H1 (cell line): ENCODE data around the gene AGAP1. TPM values are rescaled to one million over a fixed set of nuclear protein-coding genes. Genes with fewer than 3 reads are reported as not detected.

Experiments
- CTCF ChIA-PET: fragments of 300-600 bp; sonication (Branson Sonifier 250); formaldehyde crosslinking; loops from one replicate; lab custom pipeline; 2021; ENCODE audit not compliant: partially characterized antibody; lab: Charles Lee
- POLR2A ChIA-PET: fragments of 300-600 bp; sonication (Branson Sonifier 250); formaldehyde crosslinking; loops from one replicate; lab custom pipeline; 2021; ENCODE audit warnings: inconsistent platforms; ENCODE audit not compliant: partially characterized antibody; lab: Charles Lee
- DNase-seq, 2 experiments: peaks; one replicate each; pipeline versions ENCODE4 v3.0.0 to v3.0.0-alpha.2; 2010 to 2022; ENCODE audit warnings: low spot score in 2 of 2, low read depth in 1 of 2, mixed read lengths in 1 of 2
- FAIRE-seq: peaks from 2 replicates; lab custom pipeline; 2011; peaks lifted over from hg19 to GRCh38; lab: Jason Lieb, UNC
- H2AFZ ChIP-seq: 2 replicates; pipeline ENCODE4 v1.8.1; 2012; ENCODE audit warnings: low read length, inconsistent platforms
- H2AK5ac ChIP-seq: 2 replicates; pipeline ENCODE4 v1.6.1; 2013; ENCODE audit warnings: low read depth, low read length
- H2BK120ac ChIP-seq: replicated peaks from 2 replicates; pipeline ENCODE3; 2013; ENCODE audit warnings: low read depth, low read length, inconsistent platforms
- H2BK12ac ChIP-seq: 2 replicates; pipeline ENCODE4 v1.6.1; 2013; ENCODE audit warnings: low read depth, low read length
- H2BK15ac ChIP-seq: 2 replicates; pipeline ENCODE4 v1.6.1; 2013; ENCODE audit warnings: low read length
- H2BK20ac ChIP-seq: 2 replicates; pipeline ENCODE4 v1.6.1; 2013; ENCODE audit warnings: low read length
- H2BK5ac ChIP-seq: 2 replicates; pipeline ENCODE4 v1.6.1; 2013; ENCODE audit warnings: low read depth, low read length
- H3K14ac ChIP-seq: 2 replicates; pipeline ENCODE4 v1.6.1; 2013; ENCODE audit warnings: inconsistent platforms; ENCODE audit not compliant: insufficient read length
- H3K18ac ChIP-seq: 2 replicates; pipeline ENCODE4 v1.6.1; 2013; ENCODE audit warnings: low read length; ENCODE audit errors: extremely low read depth
- H3K23ac ChIP-seq: 2 replicates; pipeline ENCODE4 v1.6.1; 2013; ENCODE audit warnings: inconsistent platforms; ENCODE audit not compliant: insufficient read length
- H3K23me2 ChIP-seq: 2 replicates; pipeline ENCODE4 v1.6.1; 2013; ENCODE audit warnings: low read depth, low read length
- H3K27ac ChIP-seq: 2 replicates; pipeline ENCODE4 v1.6.1; 2011; ENCODE audit warnings: low read depth, low read length, inconsistent platforms
- H3K27me3 ChIP-seq, 4 experiments: replicated peaks in 1 of 4; 1 replicate in 1 of 4; 2 replicates in 3 of 4; pipeline versions ENCODE4 v1.6.1 to v1.8.1; 2011 to 2013; ENCODE audit warnings: low read length in 3 of 4, mild to moderate bottlenecking in 3 of 4, inconsistent platforms in 2 of 4, mixed read lengths in 2 of 4, moderate library complexity in 1 of 4; ENCODE audit not compliant: control insufficient read depth in 3 of 4, insufficient read depth in 3 of 4; ENCODE audit errors: extremely low read depth in 1 of 4
- H3K36me3 ChIP-seq, 4 experiments: 2 replicates each; pipeline versions ENCODE4 v1.6.1 to v1.8.1; 2011 to 2013; ENCODE audit warnings: mild to moderate bottlenecking in 4 of 4, low read length in 3 of 4, moderate library complexity in 2 of 4, control low read depth in 1 of 4, inconsistent platforms in 1 of 4; ENCODE audit not compliant: insufficient read depth in 4 of 4, control insufficient read depth in 2 of 4
- H3K4ac ChIP-seq: replicated peaks from 2 replicates; pipeline ENCODE3; 2013; ENCODE audit warnings: low read length, low read depth, mixed read lengths, inconsistent platforms; ENCODE audit not compliant: insufficient read length
- H3K4me1 ChIP-seq, 4 experiments: replicated peaks in 1 of 4; 1 replicate in 1 of 4; 2 replicates in 3 of 4; pipeline versions ENCODE4 v1.6.1 to v1.8.1; 2011 to 2013; ENCODE audit warnings: low read length in 3 of 4, inconsistent platforms in 2 of 4, mixed read lengths in 1 of 4; ENCODE audit not compliant: insufficient read depth in 4 of 4, control insufficient read depth in 3 of 4
- H3K4me2 ChIP-seq, 2 experiments: 2 replicates each; pipeline versions ENCODE4 v1.6.1 to v1.8.1; 2011 to 2013; ENCODE audit warnings: low read depth in 2 of 2, low read length in 2 of 2, control low read depth in 1 of 2, inconsistent platforms in 1 of 2, mild to moderate bottlenecking in 1 of 2; ENCODE audit not compliant: insufficient read depth in 1 of 2
- H3K4me3 ChIP-seq, 4 experiments: fragments of 200-600, 300-600 bp in 1 of 4; sonication (generic), shearing (Covaris generic), sonication (Bioruptor Twin) in 1 of 4; 2 replicates each; pipeline versions ENCODE4 v1.5.1 to v1.8.1; 2011 to 2016; ENCODE audit warnings: low read length in 4 of 4, low read depth in 3 of 4, control low read depth in 2 of 4, inconsistent platforms in 2 of 4, mild to moderate bottlenecking in 2 of 4, mixed read lengths in 1 of 4, moderate library complexity in 1 of 4; ENCODE audit not compliant: insufficient read depth in 2 of 4; ENCODE audit errors: extremely low read depth in 1 of 4
- H3K56ac ChIP-seq: replicated peaks from 2 replicates; pipeline ENCODE3; 2013; ENCODE audit warnings: low read depth, mild to moderate bottlenecking, mixed read lengths, low read length, inconsistent platforms; ENCODE audit not compliant: insufficient read length
- H3K79me1 ChIP-seq: 2 replicates; pipeline ENCODE4 v1.6.1; 2013; ENCODE audit warnings: low read depth, low read length, control low read depth
- H3K79me2 ChIP-seq, 2 experiments: 2 replicates each; pipeline versions ENCODE4 v1.6.1 to v1.8.1; 2012 to 2013; ENCODE audit warnings: low read length in 2 of 2, mild to moderate bottlenecking in 2 of 2, inconsistent platforms in 1 of 2; ENCODE audit not compliant: insufficient read depth in 2 of 2, control insufficient read depth in 1 of 2
- H3K9ac ChIP-seq, 4 experiments: replicated peaks in 1 of 4; 1 replicate in 1 of 4; 2 replicates in 3 of 4; pipeline versions ENCODE4 v1.6.1 to v1.8.1; 2011 to 2013; ENCODE audit warnings: low read depth in 3 of 4, low read length in 3 of 4, control low read depth in 2 of 4, mild to moderate bottlenecking in 2 of 4, moderate library complexity in 2 of 4, inconsistent platforms in 1 of 4; ENCODE audit errors: extremely low read depth in 1 of 4
- H3K9me3 ChIP-seq, 2 experiments: 2 replicates each; pipeline versions ENCODE4 v1.6.1 to v1.8.1; 2012 to 2013; ENCODE audit warnings: mild to moderate bottlenecking in 2 of 2, moderate library complexity in 2 of 2, control low read depth in 1 of 2, inconsistent platforms in 1 of 2, low read depth in 1 of 2, low read length in 1 of 2, mixed read lengths in 1 of 2; ENCODE audit not compliant: insufficient read depth in 2 of 2
- H4K20me1 ChIP-seq, 2 experiments: replicated peaks in 1 of 2; 2 replicates each; pipeline versions ENCODE3 to v1.8.1; 2011 to 2013; ENCODE audit warnings: inconsistent platforms in 2 of 2, low read length in 2 of 2, mild to moderate bottlenecking in 1 of 2; ENCODE audit not compliant: insufficient read depth in 2 of 2, control insufficient read depth in 1 of 2
- H4K5ac ChIP-seq: 2 replicates; pipeline ENCODE4 v1.6.1; 2013; ENCODE audit warnings: low read length, low read depth, mixed read lengths, inconsistent platforms; ENCODE audit not compliant: insufficient read length
- H4K8ac ChIP-seq: 2 replicates; pipeline ENCODE4 v1.8.0; 2013; ENCODE audit warnings: mild to moderate bottlenecking, moderate library complexity, low read length, inconsistent platforms; ENCODE audit not compliant: insufficient read depth; ENCODE audit errors: extremely low read depth
- H4K91ac ChIP-seq: replicated peaks from 2 replicates; pipeline ENCODE3; 2013; ENCODE audit warnings: low read length, mixed read lengths, inconsistent platforms; ENCODE audit not compliant: insufficient read length
- BACH1 ChIP-seq: IDR thresholded peaks from 2 replicates; pipeline ENCODE4 v1.6.1; 2012; ENCODE audit warnings: low read length, improper control_type of control experiment
- EGR1 ChIP-seq: IDR thresholded peaks from 2 replicates; pipeline ENCODE4 v1.6.1; 2011; ENCODE audit warnings: low read depth, low read length, borderline replicate concordance
- EZH2 ChIP-seq: fragments of 200-600 bp; sonication (generic); IDR thresholded peaks from 2 replicates; pipeline ENCODE4 v1.7.1; 2012; ENCODE audit warnings: low read depth, mild to moderate bottlenecking, moderate library complexity, low read length, inconsistent platforms; ENCODE audit not compliant: severe bottlenecking
- GTF2F1 ChIP-seq: IDR thresholded peaks from 2 replicates; pipeline ENCODE4 v1.6.1; 2012; ENCODE audit warnings: low read depth, low read length, improper control_type of control experiment, borderline replicate concordance
- MAX ChIP-seq: IDR thresholded peaks from 2 replicates; pipeline ENCODE4 v1.6.1; 2012; ENCODE audit warnings: inconsistent platforms
- NRF1 ChIP-seq: IDR thresholded peaks from 2 replicates; pipeline ENCODE4 v1.6.1; 2011; ENCODE audit warnings: mild to moderate bottlenecking, low read depth, low read length, improper control_type of control experiment
- POLR2A ChIP-seq, 2 experiments: IDR thresholded peaks; 1 replicate in 1 of 2; 2 replicates in 1 of 2; pipeline ENCODE4 v1.6.1; 2011; ENCODE audit warnings: low read depth in 2 of 2, low read length in 2 of 2, mild to moderate bottlenecking in 2 of 2; ENCODE audit errors: control extremely low read depth in 1 of 2
- RBBP5 ChIP-seq: IDR thresholded peaks from 2 replicates; pipeline ENCODE4 v1.7.1; 2012; ENCODE audit warnings: low read depth, mild to moderate bottlenecking, inconsistent platforms, low read length, moderate library complexity, borderline replicate concordance
- SAP30 ChIP-seq: fragments of 300-600 bp; sonication (generic); IDR thresholded peaks from 2 replicates; pipeline ENCODE4 v1.7.1; 2012; ENCODE audit warnings: low read length, moderate library complexity, mild to moderate bottlenecking, inconsistent platforms; ENCODE audit not compliant: insufficient read depth, insufficient replicate concordance
- SIX5 ChIP-seq: IDR thresholded peaks from 2 replicates; pipeline ENCODE4 v1.6.1; 2011; ENCODE audit warnings: mild to moderate bottlenecking, low read depth, low read length
- SP2 ChIP-seq: IDR thresholded peaks from 2 replicates; pipeline ENCODE4 v1.6.1; 2012; ENCODE audit warnings: mild to moderate bottlenecking, low read length, inconsistent platforms
- SRF ChIP-seq: IDR thresholded peaks from 2 replicates; pipeline ENCODE4 v1.6.1; 2011; ENCODE audit warnings: mild to moderate bottlenecking, low read depth, low read length, moderate library complexity
- USF2 ChIP-seq: IDR thresholded peaks from 2 replicates; pipeline ENCODE4 v1.6.1; 2011; ENCODE audit warnings: low read length, improper control_type of control experiment
- WGBS, 2 experiments: shearing (Covaris generic) in 1 of 2; methylation state at CpG; one replicate each; pipeline versions ENCODE4 v1.1.6 to v1.1.7; 2013 to 2015; ENCODE audit warnings: low lambda C conversion rate in 2 of 2, mixed read lengths in 2 of 2, inconsistent platforms in 1 of 2, low coverage in 1 of 2, missing lambda C conversion rate in 1 of 2; ENCODE audit not compliant: insufficient replicate concordance in 2 of 2, insufficient coverage in 1 of 2, insufficient read length in 1 of 2; ENCODE audit errors: extremely low coverage in 1 of 2, missing lambda C conversion rate in 1 of 2; 5-methylcytosine and 5-hydroxymethylcytosine counted together
- polyA plus RNA-seq, 7 experiments: library from polyadenylated mRNA; depleted of rRNA in 3 of 7; stranded (reverse) in 5 of 7; unstranded in 2 of 7; fragments of >200 nt in 5 of 7; fragments of 200-250 nt in 2 of 7; gene quantifications; 1 replicate in 5 of 7; 2 replicates in 1 of 7; 4 replicates in 1 of 7; pipeline versions ENCODE4 v1.2.1 to v1.2.3, GENCODE V29; 2011 to 2013; ENCODE audit warnings: missing spikeins in 2 of 7, mixed read lengths in 2 of 7
- total RNA-seq: library from RNA; stranded (reverse); fragmentation: NEBNext Ultra II Directional; extraction: Animal tissue kit (Norgen Biotek cat#: 25700); gene quantifications from 2 replicates; pipeline ENCODE4 v1.2.1, GENCODE V29; 2021

Gene AGAP1
- total and polyA plus RNA-seq, 2 of the 8 experiments (the other 6 are each of a cell fraction or from before 2014, with no cell fraction given), result 18.1 to 39.4 TPM

GRCh38 chr2:235810252-235810651, 316.4 kb downstream of the AGAP1 start:
- FAIRE-seq (peak; percentile 74), DNase-seq (no peak)
- H2AK5ac ChIP-seq, result no peak overlapping the region; the same call in 1 of the 2 replicates
- H3K4me3 ChIP-seq, result no peak overlapping the region
- peak overlapping the region in 1 of 2 experiments; percentile 15; a peak in 1 of 4 replicates for H3K4me2 ChIP-seq
- no peak overlapping the region for H2BK120ac ChIP-seq
- no peak overlapping the region for H3K27ac ChIP-seq
- H3K79me2 ChIP-seq, result no peaks in the 10 kb centered on the region
- no peaks in the 10 kb centered on the region for H3K23me2 ChIP-seq
- peaks cover 4 to 8% of the 10 kb centered on the region in 2 experiments for H4K20me1 ChIP-seq
- H3K18ac ChIP-seq, result no peak overlapping the region
- H3K9ac ChIP-seq, result no peak overlapping the region
- ChIA-PET POLR2A (no interaction called here), CTCF (interaction anchor here (0.8 to 1.8 kb wide), 2 partner anchors 17 to 44 kb away, joined by 4 read pairs; no protein-coding TSS in a partner anchor)
- no peaks in the 10 kb centered on the region for H3K27me3 ChIP-seq
- H3K36me3 ChIP-seq, result peaks cover 0 to 8% (median 2%) of the 10 kb centered on the region in 4 experiments; a peak in 2 of 8 replicates
- 73% methylated on average over 10 of the region's 10 CpGs; no CpG with 5 or more reads in 1 of the 2 experiments for WGBS, 2 experiments
- no peak overlapping the region for H3K4ac ChIP-seq
- no peak overlapping the region for H2BK20ac ChIP-seq
- H2BK5ac ChIP-seq, result no peak overlapping the region
- peaks cover 6 to 17% (median 14%) of the 10 kb centered on the region in 4 experiments; a peak in 4 of 7 replicates for H3K4me1 ChIP-seq
- H2AFZ ChIP-seq, result no peak overlapping the region
- H4K91ac ChIP-seq, result no peak overlapping the region
- H3K14ac ChIP-seq, result no peak overlapping the region
- H3K9me3 ChIP-seq, result no peaks in the 10 kb centered on the region
- no peak overlapping the region for H4K5ac ChIP-seq
- H3K79me1 ChIP-seq, result no peaks in the 10 kb centered on the region; the same call in 1 of the 2 replicates
- no peak overlapping the region for H3K56ac ChIP-seq
- H3K23ac ChIP-seq, result no peak overlapping the region
- peak overlapping the region; percentile 78; the same call in 1 of the 2 replicates for H2BK12ac ChIP-seq
- no peak overlapping the region for H4K8ac ChIP-seq
- no peak overlapping the region for H2BK15ac ChIP-seq
- TF ChIP-seq SAP30, result no peak
- no peak for TF ChIP-seq SIX5
- TF ChIP-seq SRF, result no peak
- TF ChIP-seq SP2, result no peak
- TF ChIP-seq USF2, result no peak
- TF ChIP-seq EZH2, result no peak
- TF ChIP-seq GTF2F1, result no peak
- TF ChIP-seq BACH1, result no peak
- no peak for TF ChIP-seq NRF1
- no peak for TF ChIP-seq POLR2A (IDR thresholded peaks at IDR 0.05; ENCODE audit: control extremely low read depth in 1 of 2, low read depth in 2 of 2, low read length in 2 of 2)
- TF ChIP-seq RBBP5, result no peak
- TF ChIP-seq EGR1, result no peak
- TF ChIP-seq MAX, result no peak
